Measurements from ENCODE around the gene NDUFB7. TPM values are rescaled to one million over a fixed set of nuclear protein-coding genes. Genes with fewer than 3 reads are reported as not detected.
"Not testable (repeated sequence)": the region's sequence is repeated elsewhere in the genome, so short reads cannot be mapped to it uniquely, and the experiment has no call there.

Gene NDUFB7
- 129 and 136 TPM in 2 replicates for total RNA-seq

GRCh38 chr19:14571695-14572490, at the start of gene NDUFB7:
Gene NDUFB7, minus strand, starts transcription at chr19:14572066. Its CDS starts 66 bp downstream, at chr19:14572000.
- Mint-ChIP-seq H3K27me3 (ENCODE audit: low read depth) (no peaks in the 10 kb centered on the region), H3K36me3 (ENCODE audit: low read depth) (peaks cover 14% of the 10 kb centered on the region), H3K27ac (peak within 1 kb of the TSS; percentile 76), H3K4me3 (ENCODE audit: low read depth) (peak within 1 kb of the TSS; percentile 97), H3K4me1 (ENCODE audit: low read depth) (peaks cover 21% of the 10 kb centered on the region), H3K9me3 (no peaks in the 10 kb centered on the region)
- DNase-seq (ENCODE audit: low spot score): peak; percentile 88
- intact Hi-C loops (cut with micrococcal nuclease): no loop called here

- intact Hi-C loops (cut with micrococcal nuclease): no loop called here
- no peaks in the 10 kb centered on the region for H3K27me3 Mint-ChIP-seq (ENCODE audit: low read depth)
- H3K36me3 Mint-ChIP-seq (ENCODE audit: low read depth): no peaks in the 10 kb centered on the region
- H3K4me3 Mint-ChIP-seq (ENCODE audit: low read depth): no peak overlapping the region
- H3K27ac Mint-ChIP-seq: no peak overlapping the region
- no peaks in the 10 kb centered on the region for H3K4me1 Mint-ChIP-seq (ENCODE audit: low read depth)
- DNase-seq (ENCODE audit: low spot score): no peak
- H3K9me3 Mint-ChIP-seq: peaks cover 15% of the 10 kb centered on the region
Observed at GRCh38 chr19:14619404-14619803, 47.5 kb upstream of the NDUFB7 start.

GRCh38 chr19:14616407-14616806, 44.5 kb upstream of the NDUFB7 start:
- no peak for DNase-seq (ENCODE audit: low spot score)
- Mint-ChIP-seq H3K36me3 (ENCODE audit: low read depth) (no peaks in the 10 kb centered on the region), H3K4me3 (ENCODE audit: low read depth) (no peak overlapping the region), H3K4me1 (ENCODE audit: low read depth) (no peaks in the 10 kb centered on the region), H3K27ac (no peak overlapping the region), H3K27me3 (ENCODE audit: low read depth) (no peaks in the 10 kb centered on the region), H3K9me3 (peaks cover 15% of the 10 kb centered on the region)
- intact Hi-C loops (cut with micrococcal nuclease): no loop called here

GRCh38 chr19:14615623-14616022, 43.8 kb upstream of the NDUFB7 start:
- Mint-ChIP-seq H3K27me3 (ENCODE audit: low read depth) (no peaks in the 10 kb centered on the region), H3K27ac (no peak overlapping the region), H3K4me3 (ENCODE audit: low read depth) (no peak overlapping the region), H3K36me3 (ENCODE audit: low read depth) (no peaks in the 10 kb centered on the region), H3K9me3 (peaks cover 15% of the 10 kb centered on the region), H3K4me1 (ENCODE audit: low read depth) (no peaks in the 10 kb centered on the region)
- intact Hi-C loops (cut with micrococcal nuclease): no loop called here
- DNase-seq (ENCODE audit: low spot score): no peak

- Mint-ChIP-seq H3K4me3 (ENCODE audit: low read depth) (no peak overlapping the region), H3K36me3 (ENCODE audit: low read depth) (no peaks in the 10 kb centered on the region), H3K9me3 (peaks cover 4% of the 10 kb centered on the region), H3K27ac (no peak overlapping the region), H3K4me1 (ENCODE audit: low read depth) (no peaks in the 10 kb centered on the region), H3K27me3 (ENCODE audit: low read depth) (no peaks in the 10 kb centered on the region)
- no peak for DNase-seq (ENCODE audit: low spot score)
- intact Hi-C loops (cut with micrococcal nuclease): no loop called here
Observed at GRCh38 chr19:14614099-14614412, 42.2 kb upstream of the NDUFB7 start.

- not testable (repeated sequence) for H3K4me1 Mint-ChIP-seq (ENCODE audit: low read depth); DNase-seq (ENCODE audit: low spot score)
Observed at GRCh38 chr19:14613399-14614098, 41.7 kb upstream of the NDUFB7 start.

GRCh38 chr19:14612657-14613056, 40.8 kb upstream of the NDUFB7 start:
- Mint-ChIP-seq H3K27ac (no peak overlapping the region), H3K9me3 (no peaks in the 10 kb centered on the region), H3K36me3 (ENCODE audit: low read depth) (no peaks in the 10 kb centered on the region), H3K27me3 (ENCODE audit: low read depth) (no peaks in the 10 kb centered on the region), H3K4me3 (ENCODE audit: low read depth) (no peak overlapping the region), H3K4me1 (ENCODE audit: low read depth) (no peaks in the 10 kb centered on the region)
- intact Hi-C loops (cut with micrococcal nuclease): no loop called here
- DNase-seq (ENCODE audit: low spot score): no peak

More at GRCh38 chr19:14613399-14614098, 41.7 kb upstream of the NDUFB7 start:
- H3K36me3 Mint-ChIP-seq (ENCODE audit: low read depth); H3K27me3 Mint-ChIP-seq (ENCODE audit: low read depth); H3K4me3 Mint-ChIP-seq (ENCODE audit: low read depth); intact Hi-C loops (cut with micrococcal nuclease); H3K9me3 Mint-ChIP-seq; H3K27ac Mint-ChIP-seq: not testable (repeated sequence)

GRCh38 chr19:14612242-14612641, 40.4 kb upstream of the NDUFB7 start:
- intact Hi-C loops (cut with micrococcal nuclease): not testable (repeated sequence)

GRCh38 chr19:14611051-14611450, 39.2 kb upstream of the NDUFB7 start:
- Mint-ChIP-seq H3K4me3 (ENCODE audit: low read depth) (no peak overlapping the region), H3K9me3 (no peaks in the 10 kb centered on the region), H3K27ac (no peak overlapping the region), H3K27me3 (ENCODE audit: low read depth) (no peaks in the 10 kb centered on the region), H3K4me1 (ENCODE audit: low read depth) (no peaks in the 10 kb centered on the region), H3K36me3 (ENCODE audit: low read depth) (no peaks in the 10 kb centered on the region)
- DNase-seq (ENCODE audit: low spot score): no peak
- intact Hi-C loops (cut with micrococcal nuclease): no loop called here

More at GRCh38 chr19:14612242-14612641, 40.4 kb upstream of the NDUFB7 start:
- not testable (repeated sequence) for H3K4me1 Mint-ChIP-seq (ENCODE audit: low read depth); H3K4me3 Mint-ChIP-seq (ENCODE audit: low read depth); H3K27ac Mint-ChIP-seq; H3K36me3 Mint-ChIP-seq (ENCODE audit: low read depth); DNase-seq (ENCODE audit: low spot score); H3K9me3 Mint-ChIP-seq; H3K27me3 Mint-ChIP-seq (ENCODE audit: low read depth)

GRCh38 chr19:14606627-14607026, 34.8 kb upstream of the NDUFB7 start:
- H3K36me3 Mint-ChIP-seq (ENCODE audit: low read depth): no peaks in the 10 kb centered on the region
- no peaks in the 10 kb centered on the region for H3K4me1 Mint-ChIP-seq (ENCODE audit: low read depth)
- no peaks in the 10 kb centered on the region for H3K27me3 Mint-ChIP-seq (ENCODE audit: low read depth)
- no peak for DNase-seq (ENCODE audit: low spot score)
- H3K9me3 Mint-ChIP-seq: no peaks in the 10 kb centered on the region
- no peak overlapping the region for H3K27ac Mint-ChIP-seq
- no peak overlapping the region for H3K4me3 Mint-ChIP-seq (ENCODE audit: low read depth)
- intact Hi-C loops (cut with micrococcal nuclease): no loop called here

- H3K9me3 Mint-ChIP-seq: no peaks in the 10 kb centered on the region
- DNase-seq (ENCODE audit: low spot score): no peak
- H3K4me1 Mint-ChIP-seq (ENCODE audit: low read depth): no peaks in the 10 kb centered on the region
- H3K36me3 Mint-ChIP-seq (ENCODE audit: low read depth): no peaks in the 10 kb centered on the region
- intact Hi-C loops (cut with micrococcal nuclease): no loop called here
- H3K4me3 Mint-ChIP-seq (ENCODE audit: low read depth): no peak overlapping the region
- no peak overlapping the region for H3K27ac Mint-ChIP-seq
- no peaks in the 10 kb centered on the region for H3K27me3 Mint-ChIP-seq (ENCODE audit: low read depth)
Observed at GRCh38 chr19:14603990-14604387, 32.1 kb upstream of the NDUFB7 start.

- H3K36me3 Mint-ChIP-seq (ENCODE audit: low read depth): no peaks in the 10 kb centered on the region
- H3K27me3 Mint-ChIP-seq (ENCODE audit: low read depth): no peaks in the 10 kb centered on the region
- no peak overlapping the region for H3K27ac Mint-ChIP-seq
- H3K4me1 Mint-ChIP-seq (ENCODE audit: low read depth): no peaks in the 10 kb centered on the region
- H3K9me3 Mint-ChIP-seq: peaks cover 9% of the 10 kb centered on the region
- DNase-seq (ENCODE audit: low spot score): no peak
- intact Hi-C loops (cut with micrococcal nuclease): no loop called here
- no peak overlapping the region for H3K4me3 Mint-ChIP-seq (ENCODE audit: low read depth)
Observed at GRCh38 chr19:14599548-14600147, 27.8 kb upstream of the NDUFB7 start.

GRCh38 chr19:14595558-14595957, 23.7 kb upstream of the NDUFB7 start:
- Mint-ChIP-seq H3K9me3 (peaks cover 9% of the 10 kb centered on the region), H3K4me1 (ENCODE audit: low read depth) (no peaks in the 10 kb centered on the region), H3K27me3 (ENCODE audit: low read depth) (no peaks in the 10 kb centered on the region), H3K36me3 (ENCODE audit: low read depth) (no peaks in the 10 kb centered on the region), H3K27ac (no peak overlapping the region), H3K4me3 (ENCODE audit: low read depth) (no peak overlapping the region)
- DNase-seq (ENCODE audit: low spot score): no peak
- intact Hi-C loops (cut with micrococcal nuclease): no loop called here

All from activated T-helper 2 cell treated with anti-CD3 and anti-CD28 coated beads, Interferon-gamma antibody, Interleukin-2, Interleukin-4, amounts not matched to agents 10 μg/mL and 5 μg/mL and 100 μg/mL, durations not matched to agents 14 hours and 24 hours and 36 hours (primary cell).